ENCODE results near the gene FAM162A.
A peak's percentile ranks its signal among the peaks of the same experiment; 100 is the strongest.

The FAM162A gene

DNA sequence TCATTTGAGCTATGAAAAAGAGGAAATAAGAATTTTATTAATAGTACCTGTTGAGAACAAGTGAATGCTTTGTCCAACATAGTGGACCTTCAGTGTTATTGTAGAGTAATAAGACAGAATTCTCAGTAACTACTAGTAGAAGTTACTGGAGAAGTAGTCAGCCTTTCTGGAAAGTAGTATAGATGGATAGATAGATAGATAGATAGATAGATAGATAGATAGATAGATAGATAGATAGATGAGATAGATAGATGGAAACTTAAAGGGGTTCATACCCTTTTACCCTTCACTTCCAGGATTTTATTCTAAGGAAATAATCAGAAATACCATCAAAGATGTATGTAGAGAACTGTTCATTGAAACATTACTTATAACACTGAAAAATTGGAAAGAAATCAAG lies 5.2 kb downstream of the FAM162A start:
- DNase-seq = no peak

DNA sequence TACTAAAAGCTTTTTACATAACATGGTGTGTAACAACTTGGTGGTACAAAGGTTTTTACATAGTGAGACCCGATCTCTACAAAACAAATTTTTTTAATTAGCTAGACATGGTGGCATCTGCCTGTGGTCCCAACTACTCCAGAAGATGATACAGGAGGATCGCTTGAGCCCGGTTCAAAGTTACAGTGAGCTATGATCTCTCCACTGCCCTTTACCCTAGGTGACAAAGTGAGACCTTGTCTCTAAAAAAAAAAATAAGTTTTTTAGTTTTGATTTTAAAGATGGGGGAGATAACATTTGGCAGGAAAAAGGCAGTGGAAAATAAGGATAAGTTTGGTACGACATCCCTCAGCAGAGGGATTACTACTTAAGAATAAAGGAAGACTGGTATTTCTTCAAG lies 5.9 kb downstream of the FAM162A start:
- DNase-seq = no peak

DNA sequence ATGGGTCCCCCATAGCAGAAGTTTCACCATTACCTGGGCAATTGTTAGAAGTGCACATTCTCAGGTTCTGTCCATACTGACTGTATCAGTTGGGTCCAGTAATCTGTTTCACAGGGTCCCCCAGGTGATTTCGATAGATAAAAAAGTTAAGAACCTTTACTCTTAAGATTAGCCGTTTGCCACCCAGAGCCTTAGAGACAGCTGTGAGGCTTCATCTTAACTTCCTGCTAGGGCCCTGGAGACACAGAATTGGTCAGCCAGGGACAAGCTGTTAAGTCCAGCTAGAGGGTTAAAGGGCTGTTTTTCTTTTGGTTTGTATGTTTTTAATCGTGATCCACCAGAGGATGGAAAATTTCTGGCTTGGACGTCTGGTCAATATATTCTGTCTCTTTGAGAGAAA lies 6.7 kb downstream of the FAM162A start:
- no peak for DNase-seq

DNA sequence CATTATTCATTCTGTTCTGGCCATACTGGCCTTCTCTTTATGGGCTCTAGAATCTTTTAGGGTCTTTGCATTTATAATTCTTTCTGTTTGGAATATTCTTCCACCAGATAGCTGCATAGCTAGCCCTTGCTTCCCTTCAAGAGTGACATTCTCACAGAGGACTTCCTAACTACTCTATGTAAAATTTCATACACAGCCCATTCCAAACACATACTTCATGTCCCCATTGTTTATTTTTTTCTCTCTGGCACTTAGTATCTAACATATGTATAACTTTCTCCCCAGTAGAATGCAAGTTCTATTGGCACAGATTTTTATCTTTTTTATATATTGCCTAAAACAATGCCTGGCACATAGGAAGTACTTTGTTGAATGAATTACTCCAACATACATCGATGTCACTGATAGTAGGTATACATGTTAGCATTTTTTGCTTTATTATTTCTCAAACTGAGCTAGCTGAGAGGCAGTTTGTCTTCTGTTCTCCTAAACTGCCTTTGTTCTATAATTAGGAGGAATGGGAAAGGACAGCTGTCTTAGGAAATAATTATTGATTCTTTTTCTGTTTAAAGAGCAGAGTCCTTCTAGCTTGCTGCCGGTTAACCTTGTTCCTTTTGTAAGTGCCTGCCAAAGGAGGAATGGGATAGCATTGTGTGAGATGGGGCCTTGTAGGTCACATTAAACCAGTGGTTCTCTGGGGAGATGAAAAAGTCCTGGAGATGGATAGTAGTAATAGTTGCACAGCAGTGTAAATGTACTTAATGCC lies 7.9 kb downstream of the FAM162A start:
- DNase-seq = no peak

DNA sequence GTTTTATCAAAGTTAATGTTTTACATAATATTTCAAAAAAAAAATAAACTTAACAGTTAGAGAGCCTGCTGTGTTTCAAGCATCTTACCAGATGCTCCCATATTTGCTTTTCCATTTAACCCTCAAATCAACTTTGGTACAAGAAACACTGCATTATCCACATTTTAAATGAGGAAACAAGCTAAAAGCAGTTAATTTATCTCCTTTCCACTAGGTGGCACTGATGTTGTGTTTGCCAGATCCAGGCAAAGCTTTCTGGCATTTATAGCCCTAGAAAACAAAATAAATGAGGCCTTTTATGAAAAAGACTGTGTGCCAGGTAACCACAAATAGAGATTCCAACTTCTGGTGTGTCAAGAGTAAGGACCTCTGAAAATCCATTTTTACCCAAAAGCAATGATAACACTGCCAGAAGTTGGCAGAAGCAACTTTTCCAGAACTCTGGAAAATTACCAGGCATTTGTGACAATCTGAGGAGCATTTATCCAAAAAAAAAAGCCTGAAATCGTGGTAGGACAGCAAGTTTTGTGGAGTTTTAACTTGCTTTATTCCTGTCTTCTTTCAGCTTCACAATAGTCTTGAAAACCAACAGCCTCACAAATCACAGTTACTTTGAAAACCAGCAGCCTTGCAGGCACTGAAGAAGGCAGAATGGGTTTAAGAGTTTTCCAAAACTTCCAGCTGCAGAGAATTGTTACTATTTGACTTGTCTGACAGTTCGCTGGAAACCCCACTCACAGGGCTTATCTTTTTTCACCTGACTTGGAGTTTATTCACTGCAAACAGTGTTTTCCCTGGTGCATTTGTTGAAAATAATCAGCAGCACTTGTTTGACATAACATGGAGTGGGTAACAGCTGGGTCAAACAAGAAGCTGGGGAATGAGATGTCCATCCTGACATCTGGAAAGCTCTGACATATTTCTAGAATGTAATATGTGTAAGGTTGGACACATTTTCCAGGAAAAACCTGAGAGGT lies 9.2 kb downstream of the FAM162A start:
- DNase-seq = peak; percentile 57

DNA sequence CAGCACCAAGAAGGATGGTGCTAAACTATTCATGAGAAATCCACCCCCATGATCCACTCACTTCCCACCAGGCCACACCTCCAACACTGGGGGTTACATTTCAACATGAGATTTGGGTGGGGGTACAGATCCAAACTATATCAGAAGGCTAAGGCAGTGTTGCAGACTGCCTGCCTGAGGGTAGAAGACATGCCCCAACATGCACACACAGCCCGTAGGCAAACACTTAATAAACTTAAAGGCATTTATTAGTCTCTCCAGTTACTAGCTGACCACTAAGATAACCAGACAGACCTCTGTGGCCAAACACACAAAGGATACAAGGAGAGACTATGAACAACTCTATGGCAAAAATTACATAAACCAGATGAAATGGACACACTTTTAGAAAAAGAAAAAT lies 10.2 kb downstream of the FAM162A start:
- DNase-seq = no peak

DNA sequence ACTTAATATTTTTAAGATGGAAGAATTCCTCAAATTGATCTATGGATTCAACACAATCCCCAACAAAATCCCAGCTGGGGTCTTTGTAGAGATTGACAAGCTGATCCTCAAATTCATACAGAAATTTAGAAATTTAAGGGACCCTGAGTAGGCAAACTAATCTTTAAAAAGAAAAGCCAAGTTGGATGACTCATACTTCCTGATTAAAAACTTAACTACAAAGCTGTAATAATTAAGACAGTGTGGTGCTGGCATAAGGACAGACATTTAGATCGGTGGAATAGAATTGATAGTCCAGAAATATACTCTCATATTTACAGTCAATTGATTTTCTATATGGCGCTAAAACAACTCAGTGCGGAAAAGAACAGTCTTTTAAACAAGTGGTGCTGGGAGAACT lies 11.6 kb downstream of the FAM162A start:
- no peak for DNase-seq

DNA sequence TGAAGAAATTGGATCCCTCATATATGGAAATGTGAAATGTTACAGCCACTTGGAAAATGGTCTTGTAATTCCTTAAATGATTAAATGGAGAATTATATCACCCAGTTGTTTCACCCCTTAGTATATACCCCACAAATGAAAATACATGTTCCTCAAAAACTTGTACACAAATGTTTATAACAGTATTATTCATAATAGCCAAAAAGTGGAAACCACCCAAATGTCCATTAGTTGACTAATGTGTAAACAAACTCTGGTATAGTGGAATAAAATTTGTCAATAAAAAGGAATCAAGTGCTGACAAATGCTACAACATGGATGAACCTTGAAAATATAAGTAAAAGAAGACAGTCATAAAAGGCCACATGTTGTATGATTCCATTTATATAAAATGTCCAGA lies 12.5 kb downstream of the FAM162A start:
- no peak for DNase-seq

DNA sequence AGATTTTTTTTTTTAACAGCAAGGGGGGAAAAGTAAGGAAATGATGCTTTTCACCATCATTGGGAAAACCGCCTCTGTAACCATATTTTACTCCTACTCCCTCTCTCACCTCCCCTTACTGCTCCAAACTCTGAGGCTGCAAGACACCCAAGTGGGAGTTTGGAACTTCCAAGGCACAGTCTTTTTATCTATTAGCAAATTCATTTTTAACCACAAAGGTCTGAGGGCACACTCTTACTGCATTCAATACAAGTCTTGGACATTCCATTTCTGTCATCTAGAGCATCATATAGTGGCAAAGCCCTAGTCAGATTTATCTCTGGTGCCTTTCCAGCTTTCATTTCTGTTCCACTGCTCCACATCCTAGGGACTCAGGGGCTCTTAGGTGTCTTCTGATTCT lies 13.2 kb downstream of the FAM162A start:
- no peak for DNase-seq

DNA sequence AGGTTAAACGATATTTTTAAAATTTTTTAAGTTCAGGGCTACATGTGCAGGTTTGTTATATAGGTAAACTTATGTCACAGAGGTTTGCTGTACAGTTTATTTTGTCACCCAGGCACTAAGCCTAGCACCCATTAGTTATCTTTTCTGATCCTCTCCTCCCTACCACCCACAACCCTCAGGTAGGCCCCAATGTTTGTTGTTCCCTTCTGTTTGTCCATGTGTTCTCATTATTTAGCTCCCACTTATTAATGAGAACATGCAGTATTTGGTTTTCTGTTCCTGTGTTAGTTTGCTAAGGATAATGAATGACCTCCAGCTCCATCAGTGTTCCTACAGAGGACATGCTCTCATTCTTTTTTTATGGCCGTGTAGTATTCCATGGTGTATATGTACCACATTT lies 14.9 kb downstream of the FAM162A start:
- no peak for DNase-seq

DNA sequence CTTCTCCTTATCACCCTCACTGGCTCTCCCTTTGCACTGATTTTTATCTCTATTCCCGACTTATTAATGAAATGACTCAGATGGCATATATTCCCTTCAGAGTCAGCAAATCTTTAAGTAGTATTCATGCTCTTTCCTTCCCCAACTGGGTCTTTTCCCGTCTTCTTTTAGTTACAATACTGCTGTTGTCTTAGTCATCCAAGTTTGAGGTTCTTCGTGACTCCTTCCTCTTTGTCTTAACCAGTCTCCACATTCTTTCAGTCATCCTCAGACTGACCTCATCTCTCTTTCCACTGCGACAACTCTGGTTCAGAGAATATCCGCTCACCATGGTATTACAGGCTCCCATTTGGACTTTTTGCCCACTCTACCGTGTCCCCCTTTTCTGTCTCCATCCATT lies 19.5 kb downstream of the FAM162A start:
- DNase-seq = no peak

DNA sequence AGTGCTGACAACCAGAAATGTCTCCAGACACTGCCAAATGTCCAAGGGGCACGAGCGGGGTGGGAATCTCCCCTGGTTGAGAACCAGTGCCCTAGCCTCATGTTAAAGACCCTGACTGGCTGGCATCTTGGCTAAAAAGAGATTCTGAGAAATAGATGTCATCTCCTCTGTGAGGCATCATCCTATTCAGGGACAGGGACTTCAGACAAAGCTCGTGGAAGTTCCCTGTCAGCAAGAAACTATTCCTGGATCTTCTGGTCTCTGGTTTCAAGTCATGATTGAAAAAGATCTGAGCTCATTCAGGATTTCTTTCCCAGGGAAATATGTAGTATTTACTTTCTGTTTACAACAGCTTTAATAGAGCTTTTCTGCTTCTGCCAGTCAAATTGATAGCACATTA lies 21.0 kb downstream of the FAM162A start:
- no peak for DNase-seq

DNA sequence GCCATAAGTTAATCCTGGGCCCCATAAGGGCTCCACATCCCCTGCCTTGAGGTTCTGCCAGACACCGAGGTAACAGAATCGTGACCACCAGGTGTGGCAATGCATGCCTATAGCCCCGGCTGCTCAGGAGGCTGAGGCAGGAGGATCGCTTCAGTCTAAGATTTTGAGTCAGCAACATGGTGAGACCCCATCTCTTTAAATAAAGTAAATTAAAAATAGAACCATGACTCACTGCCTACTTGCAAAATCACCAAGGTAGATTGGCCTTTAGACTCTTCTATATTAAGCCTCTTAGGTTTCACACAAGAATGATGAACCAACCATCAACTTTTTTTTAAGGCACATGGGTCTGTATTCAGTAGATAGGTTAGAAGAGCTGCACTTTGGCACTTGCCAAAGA lies 22.2 kb downstream of the FAM162A start:
- DNase-seq = no peak

DNA sequence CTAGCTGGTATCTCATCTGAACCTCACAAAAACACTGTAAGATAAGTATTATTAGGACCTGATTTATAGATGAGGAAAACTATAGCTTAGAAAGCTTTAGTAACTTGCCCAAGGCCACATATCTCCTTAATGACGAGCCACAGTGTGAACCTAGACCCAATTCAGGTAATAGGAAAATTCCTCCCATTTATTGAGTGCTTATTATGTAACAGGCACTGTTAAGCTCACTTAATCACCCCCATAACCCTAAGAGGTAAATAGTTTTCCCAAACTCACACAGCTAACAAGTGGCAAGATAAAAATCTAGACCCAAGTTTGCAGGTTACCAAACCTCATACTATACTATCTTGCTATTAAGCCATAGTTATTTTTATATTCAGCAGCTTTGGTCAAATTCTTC lies 24.0 kb downstream of the FAM162A start:
- no peak for DNase-seq

DNA sequence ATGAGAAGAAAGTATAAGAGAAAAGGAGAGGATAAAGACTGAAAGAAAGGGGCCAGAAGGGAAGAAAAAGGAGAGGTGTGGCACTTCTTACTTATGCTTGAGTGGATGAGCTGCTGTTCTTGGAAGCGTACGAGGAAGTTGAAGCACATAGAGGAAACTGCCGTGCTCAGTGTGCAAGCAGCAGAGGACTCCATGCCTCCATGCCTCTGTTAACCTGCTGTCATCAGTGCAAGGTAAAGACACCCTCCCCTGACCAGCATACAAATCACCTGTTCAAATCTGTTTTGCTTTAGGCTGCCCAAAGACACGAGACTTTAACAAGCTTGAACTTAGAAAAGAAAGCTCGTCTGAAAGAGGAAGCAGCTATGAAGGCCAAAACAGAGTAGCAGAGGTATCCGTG lies 25.5 kb downstream of the FAM162A start:
- no peak for DNase-seq

DNA sequence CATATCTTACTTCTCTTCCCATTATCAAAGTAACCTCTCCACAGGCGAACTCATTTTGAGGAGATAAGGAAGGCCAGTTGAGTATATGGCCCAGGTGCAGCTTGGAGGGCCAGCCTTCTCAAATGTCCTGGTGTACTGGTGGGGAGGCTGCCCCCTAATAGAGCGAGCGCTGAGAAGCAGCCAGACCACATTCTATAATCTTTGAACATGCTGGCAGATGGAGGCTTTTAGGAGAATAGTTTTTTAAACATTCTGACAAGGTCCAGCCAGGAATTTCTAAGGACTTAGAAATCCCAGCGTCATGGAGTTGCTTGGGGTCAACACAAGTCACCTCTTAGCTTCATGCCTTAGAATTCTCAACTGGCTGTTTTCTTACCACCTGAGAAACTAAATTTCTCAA lies 26.1 kb downstream of the FAM162A start:
- DNase-seq = no peak

DNA sequence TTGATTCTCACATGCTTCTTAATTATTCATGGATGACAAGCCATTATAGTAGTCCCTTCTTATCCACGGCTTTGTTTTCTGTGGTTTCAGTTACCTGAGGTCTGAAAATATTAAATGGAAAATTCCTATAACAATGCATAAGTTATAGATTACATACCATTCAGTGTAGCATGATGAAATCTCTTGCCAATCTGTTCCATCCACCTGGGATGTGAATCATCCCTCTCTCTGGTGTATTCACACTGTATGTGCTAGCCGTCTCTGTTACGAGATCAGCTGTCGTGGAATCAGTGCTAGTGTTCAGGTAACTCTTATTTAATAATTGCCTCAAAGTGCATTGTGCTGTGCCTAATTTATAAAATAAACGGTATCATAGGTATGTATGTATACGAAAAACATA lies 26.7 kb downstream of the FAM162A start:
- peak; percentile 80 for DNase-seq

DNA sequence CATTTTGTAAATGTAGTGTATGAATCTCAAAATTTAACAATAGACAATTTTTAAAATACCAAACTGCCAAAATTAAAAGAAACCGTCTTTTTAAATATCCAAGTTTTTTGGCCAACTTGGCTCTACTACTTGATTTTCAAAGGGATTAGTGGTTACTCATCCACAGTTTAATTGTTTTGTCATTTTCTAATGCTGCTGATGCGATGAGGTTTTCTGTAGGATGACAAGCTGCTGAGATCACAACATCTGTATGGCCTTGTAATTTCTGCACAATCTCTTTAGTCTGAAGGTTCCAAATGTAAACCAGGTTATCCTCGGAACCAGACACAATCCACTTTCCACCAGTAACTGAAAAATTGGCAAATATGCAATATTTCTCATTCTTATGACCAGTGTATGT lies 30.4 kb downstream of the FAM162A start:
- DNase-seq = no peak

DNA sequence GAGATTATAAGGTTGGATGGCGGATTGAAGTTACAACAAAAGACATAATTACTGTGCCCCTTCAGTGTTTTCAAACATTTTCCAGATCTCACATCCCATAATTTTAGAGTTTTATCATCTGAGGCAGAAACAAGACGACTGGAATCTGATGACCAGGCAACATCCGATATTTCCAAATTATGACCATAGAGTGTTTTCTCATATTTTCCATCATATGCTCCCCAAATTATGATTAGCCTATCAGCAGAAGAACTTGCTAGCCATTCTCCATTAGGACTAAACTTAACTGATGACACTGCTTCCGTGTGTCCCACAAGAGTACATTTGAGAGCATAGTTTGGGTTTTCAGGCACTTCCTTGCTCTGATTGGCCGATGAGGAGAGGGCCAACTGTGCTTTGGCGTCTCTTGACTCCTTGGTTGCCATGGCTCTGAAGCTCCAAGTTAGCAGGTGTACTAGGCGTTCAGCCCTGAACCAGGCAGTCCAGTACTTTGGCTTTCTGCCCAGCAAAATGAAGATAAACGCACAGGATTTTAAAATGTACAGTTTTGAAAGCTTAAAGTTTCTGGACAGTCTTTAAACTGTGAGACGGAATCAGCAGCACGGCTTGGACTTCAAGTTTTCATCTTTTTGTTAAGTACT lies 31.2 kb downstream of the FAM162A start:
- no peak for DNase-seq

DNA sequence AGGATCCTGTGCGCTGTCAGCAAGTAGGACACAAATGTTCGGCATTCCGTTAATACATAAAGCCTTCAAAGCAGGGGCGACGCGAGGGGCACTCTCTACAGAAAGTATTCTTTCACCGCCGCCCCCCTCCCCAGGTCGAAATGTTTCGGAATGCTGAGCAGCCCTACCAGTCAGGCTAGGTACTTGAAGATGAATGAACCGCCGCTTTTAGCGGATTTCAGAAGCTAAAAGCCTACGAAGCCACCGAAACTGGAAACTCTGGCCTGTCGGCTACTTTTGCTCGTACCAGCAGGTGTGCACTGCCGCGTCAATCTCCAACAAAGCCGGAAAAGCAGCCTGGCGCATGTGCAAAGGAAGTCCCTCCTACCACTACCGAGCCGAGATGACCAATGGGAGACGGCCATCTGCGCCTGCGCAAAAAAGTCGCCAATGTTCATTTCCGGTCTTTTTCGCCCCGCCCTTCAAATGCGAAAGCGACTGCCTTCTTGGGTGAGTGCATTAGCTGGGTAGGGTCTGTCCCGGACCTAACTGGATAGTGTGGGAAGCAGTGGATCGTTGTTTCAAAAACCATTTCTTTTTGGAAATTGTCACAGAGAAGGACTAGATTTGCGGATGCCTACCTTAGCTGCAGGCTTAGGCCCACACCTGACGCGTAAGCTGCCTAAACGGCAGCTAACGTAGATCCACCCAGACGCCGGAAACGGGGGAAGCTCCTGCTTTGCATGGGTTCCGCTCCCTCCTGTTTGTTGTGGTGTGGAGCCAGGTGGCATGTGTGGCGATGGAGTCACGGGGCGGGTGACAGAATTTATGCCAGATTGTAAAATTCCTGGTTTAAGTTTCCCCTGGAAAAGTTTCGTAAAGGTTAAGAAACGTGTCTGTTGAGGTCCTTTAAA lies 32.0 kb downstream of the FAM162A start, which contains the start of gene WDR5B:
WDR5B (minus strand) TSS at position 301 of the 893 bp plus-strand sequence. CDS start 534 bp downstream, outside the sequence.
- DNase-seq = no peak

DNA sequence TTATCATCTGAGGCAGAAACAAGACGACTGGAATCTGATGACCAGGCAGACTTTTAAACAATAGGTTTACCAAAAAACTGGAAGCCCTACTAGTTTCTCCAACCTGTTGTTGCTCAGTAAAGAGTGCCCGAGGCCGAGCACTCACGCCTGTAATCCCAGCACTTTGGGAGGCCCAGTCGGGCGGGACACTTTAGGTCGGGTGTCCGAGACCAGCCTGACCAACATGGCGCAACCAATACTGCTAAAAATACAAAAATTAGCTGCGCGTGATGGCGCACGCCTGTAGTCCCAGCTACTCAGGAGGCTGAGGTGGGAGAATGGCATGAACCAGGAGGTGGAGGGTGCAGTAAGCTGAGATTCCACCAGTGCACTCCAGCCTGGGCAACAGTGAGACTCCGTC lies 33.0 kb downstream of the FAM162A start:
- no peak for DNase-seq

DNA sequence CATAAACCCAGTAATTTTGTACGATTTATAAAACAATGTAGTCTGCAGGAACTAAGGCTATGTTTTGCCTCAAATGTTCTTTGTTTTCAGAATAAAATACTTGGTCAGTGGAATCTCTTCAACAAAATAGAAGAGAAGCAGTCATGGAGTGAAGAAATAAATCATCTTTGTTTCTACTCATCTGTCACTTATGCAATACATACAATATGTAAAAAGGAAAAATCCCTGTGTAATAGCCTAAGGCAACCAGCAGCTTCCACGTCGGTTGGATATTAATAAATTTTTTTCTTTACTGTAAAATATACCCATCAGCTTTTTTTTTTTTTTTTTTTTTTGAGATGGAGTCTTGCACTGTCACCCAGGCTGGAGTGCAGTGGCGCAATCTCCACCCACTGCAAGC lies 37.1 kb downstream of the FAM162A start:
- DNase-seq = no peak

DNA sequence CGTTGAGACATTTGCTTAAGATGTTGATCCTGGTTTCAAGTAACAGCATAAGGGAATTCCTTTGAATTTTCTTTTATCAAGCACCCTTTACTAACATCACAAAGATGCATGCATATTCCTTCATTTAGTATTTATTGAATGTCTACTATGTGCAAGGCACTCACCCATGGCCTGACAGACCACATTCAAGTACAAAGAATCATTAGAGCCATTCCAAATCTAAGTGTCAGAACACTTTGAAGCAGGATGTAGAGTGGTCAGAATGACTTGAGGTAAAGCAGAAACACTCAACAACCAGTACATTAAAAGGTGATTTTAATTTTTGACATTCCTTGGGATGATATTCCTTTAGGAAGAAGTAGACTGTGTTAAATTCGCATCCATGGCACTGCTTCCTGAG lies 37.9 kb downstream of the FAM162A start:
- no peak for DNase-seq
